HepG2 (cell line): ENCODE data around the gene HP1BP3. TPM values are rescaled to one million over a fixed set of nuclear protein-coding genes. Genes with fewer than 3 reads are reported as not detected.

Experiments
- AGO1 ChIP-seq: fragments of 200-400 bp; formaldehyde crosslinking; IDR thresholded peaks from 2 replicates; pipeline ENCODE4 v1.6.1; 2017; ENCODE audit warnings: mild to moderate bottlenecking, low read depth, low read length, moderate library complexity; ENCODE audit not compliant: poor library complexity, severe bottlenecking
- ARHGAP35 ChIP-seq: sonication (generic); formaldehyde crosslinking; IDR thresholded peaks from 2 replicates; pipeline ENCODE4 v1.9.0; 2022; ENCODE audit warnings: mild to moderate bottlenecking, inconsistent platforms, moderate library complexity, missing genetic modification reagents, borderline replicate concordance
- DNMT1 ChIP-seq: sonication (generic); formaldehyde crosslinking; IDR thresholded peaks from 2 replicates; pipeline ENCODE4 v1.5.1; 2020; ENCODE audit warnings: mild to moderate bottlenecking, missing genetic modification reagents
- HOXA5 ChIP-seq: sonication (generic); formaldehyde crosslinking; IDR thresholded peaks from 2 replicates; pipeline ENCODE4 v1.4.0; 2020; ENCODE audit warnings: missing genetic modification reagents
- KDM1A ChIP-seq: IDR thresholded peaks from 2 replicates; pipeline ENCODE4 v1.6.1; 2016; ENCODE audit warnings: missing compliant biosample characterization
- KDM5B ChIP-seq: sonication (generic); formaldehyde crosslinking; IDR thresholded peaks from 2 replicates; pipeline ENCODE4 v1.4.0; 2020; ENCODE audit warnings: missing genetic modification reagents, mild to moderate bottlenecking, borderline replicate concordance
- PCBP1 ChIP-seq: fragments of 200-400 bp; formaldehyde crosslinking; IDR thresholded peaks from 2 replicates; pipeline ENCODE4 v1.6.1; 2017; ENCODE audit warnings: mild to moderate bottlenecking, low read depth, low read length, borderline replicate concordance
- PRMT3 ChIP-seq: sonication (generic); formaldehyde crosslinking; IDR thresholded peaks from 2 replicates; pipeline ENCODE4 v1.8.1; 2022; ENCODE audit warnings: low read depth, mild to moderate bottlenecking, moderate library complexity, missing genetic modification reagents, borderline replicate concordance
- RBAK ChIP-seq: sonication (generic); formaldehyde crosslinking; IDR thresholded peaks from 2 replicates; pipeline ENCODE4 v1.5.1; 2020; ENCODE audit warnings: mild to moderate bottlenecking, missing genetic modification reagents
- REPIN1 ChIP-seq: sonication (generic); formaldehyde crosslinking; IDR thresholded peaks from 2 replicates; pipeline ENCODE4 v1.8.0; 2022; ENCODE audit warnings: missing genetic modification reagents, low read depth, mild to moderate bottlenecking, borderline replicate concordance
- SRSF9 ChIP-seq: fragments of 200-400 bp; formaldehyde crosslinking; IDR thresholded peaks from 2 replicates; pipeline ENCODE4 v1.6.1; 2018; ENCODE audit warnings: borderline replicate concordance, mild to moderate bottlenecking, low read depth, low read length; ENCODE audit not compliant: insufficient read depth, poor library complexity, severe bottlenecking
- TOPORS ChIP-seq: sonication (generic); formaldehyde crosslinking; IDR thresholded peaks from 2 replicates; pipeline ENCODE4 v1.8.0; 2023; ENCODE audit warnings: mild to moderate bottlenecking, missing genetic modification reagents
- ZBTB26 ChIP-seq: IDR thresholded peaks from 2 replicates; pipeline ENCODE4 v1.6.1; 2016; ENCODE audit warnings: missing compliant biosample characterization, missing genetic modification reagents, borderline replicate concordance
- ZNF44 ChIP-seq: sonication (generic); formaldehyde crosslinking; IDR thresholded peaks from 2 replicates; pipeline ENCODE4 v1.5.1; 2020; ENCODE audit warnings: mild to moderate bottlenecking, missing genetic modification reagents
- ZNF563 ChIP-seq: sonication (generic); formaldehyde crosslinking; IDR thresholded peaks from 2 replicates; pipeline ENCODE4 v1.8.0; 2022; ENCODE audit warnings: mild to moderate bottlenecking, moderate library complexity, missing genetic modification reagents
- ZNF780A ChIP-seq: sonication (generic); formaldehyde crosslinking; IDR thresholded peaks from 2 replicates; pipeline ENCODE4 v1.8.0; 2022; ENCODE audit warnings: mild to moderate bottlenecking, missing genetic modification reagents, moderate library complexity
- polyA plus RNA-seq, 8 experiments: library from polyadenylated mRNA; depleted of rRNA in 3 of 8; stranded (reverse) in 7 of 8; unstranded in 1 of 8; fragments of >200 nt; fragmentation: Illumina TruSeq in 4 of 8; extraction: Trizol in 4 of 8; gene quantifications; 2 replicates each; pipeline versions ENCODE4 v1.2.1 to v1.2.3, GENCODE V29; 2011 to 2016; ENCODE audit warnings: low read depth in 4 of 8, missing spikeins in 1 of 8, mixed read lengths in 1 of 8; ENCODE audit not compliant: insufficient read depth in 1 of 8
- total RNA-seq, 5 experiments: library from RNA; depleted of rRNA; stranded (reverse); fragments of >200 nt; fragmentation: Illumina TruSeq; extraction: Trizol; gene quantifications; 2 replicates each; pipeline ENCODE4 v1.2.3, GENCODE V29; 2016; ENCODE audit warnings: low read depth in 1 of 5
- TF ChIP-seq, protein P1 (sequence below): conservative IDR thresholded peaks from 2 replicates; pipeline ENCODE4 v1.6.1; 2018; ENCODE audit warnings: missing genetic modification reagents
- TF ChIP-seq, protein P2 (sequence below): sonication (generic); formaldehyde crosslinking; IDR thresholded peaks from one replicate; pipeline ENCODE4 v1.5.1; 2020; ENCODE audit warnings: mild to moderate bottlenecking, missing genetic modification reagents; ENCODE audit errors: not compliant biosample characterization

HP1BP3 gene
- total and polyA plus RNA-seq, 2 of the 13 experiments (the other 11 are each of a cell fraction or from before 2014, with no cell fraction given), result 98.5 to 137 TPM

- TF ChIP-seq AGO1 (no peak), PCBP1 (no peak), ARHGAP35 (CRISPR knock-in tag) (peak; percentile 93), KDM1A (CRISPR knock-in tag) (no peak), REPIN1 (CRISPR knock-in tag) (peak; percentile 53; the same call in 1 of the 2 replicates), ZNF780A (CRISPR knock-in tag) (peak; percentile 69; the same call in 1 of the 2 replicates), HOXA5 (no peak), ZNF44 (peak; percentile 92; the same call in 1 of the 2 replicates), SRSF9 (no peak), TOPORS (peak; percentile 48; the same call in 1 of the 2 replicates), DNMT1 (CRISPR knock-in tag) (0 out of 2 replicates have a peak, but pooled peaks have one; percentile 39), KDM5B (CRISPR knock-in tag) (peak; percentile 71; the same call in 1 of the 2 replicates), ZBTB26 (no peak), RBAK (CRISPR knock-in tag) (no peak), PRMT3 (peak; percentile 88), ZNF563 (peak; percentile 76; the same call in 1 of the 2 replicates)
- TF ChIP-seq, protein P1, sequence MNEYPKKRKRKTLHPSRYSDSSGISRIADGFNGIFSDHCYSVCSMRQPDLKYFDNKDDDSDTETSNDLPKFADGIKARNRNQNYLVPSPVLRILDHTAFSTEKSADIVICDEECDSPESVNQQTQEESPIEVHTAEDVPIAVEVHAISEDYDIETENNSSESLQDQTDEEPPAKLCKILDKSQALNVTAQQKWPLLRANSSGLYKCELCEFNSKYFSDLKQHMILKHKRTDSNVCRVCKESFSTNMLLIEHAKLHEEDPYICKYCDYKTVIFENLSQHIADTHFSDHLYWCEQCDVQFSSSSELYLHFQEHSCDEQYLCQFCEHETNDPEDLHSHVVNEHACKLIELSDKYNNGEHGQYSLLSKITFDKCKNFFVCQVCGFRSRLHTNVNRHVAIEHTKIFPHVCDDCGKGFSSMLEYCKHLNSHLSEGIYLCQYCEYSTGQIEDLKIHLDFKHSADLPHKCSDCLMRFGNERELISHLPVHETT (CRISPR knock-in tag), result peak; percentile 75
- TF ChIP-seq, protein P2, sequence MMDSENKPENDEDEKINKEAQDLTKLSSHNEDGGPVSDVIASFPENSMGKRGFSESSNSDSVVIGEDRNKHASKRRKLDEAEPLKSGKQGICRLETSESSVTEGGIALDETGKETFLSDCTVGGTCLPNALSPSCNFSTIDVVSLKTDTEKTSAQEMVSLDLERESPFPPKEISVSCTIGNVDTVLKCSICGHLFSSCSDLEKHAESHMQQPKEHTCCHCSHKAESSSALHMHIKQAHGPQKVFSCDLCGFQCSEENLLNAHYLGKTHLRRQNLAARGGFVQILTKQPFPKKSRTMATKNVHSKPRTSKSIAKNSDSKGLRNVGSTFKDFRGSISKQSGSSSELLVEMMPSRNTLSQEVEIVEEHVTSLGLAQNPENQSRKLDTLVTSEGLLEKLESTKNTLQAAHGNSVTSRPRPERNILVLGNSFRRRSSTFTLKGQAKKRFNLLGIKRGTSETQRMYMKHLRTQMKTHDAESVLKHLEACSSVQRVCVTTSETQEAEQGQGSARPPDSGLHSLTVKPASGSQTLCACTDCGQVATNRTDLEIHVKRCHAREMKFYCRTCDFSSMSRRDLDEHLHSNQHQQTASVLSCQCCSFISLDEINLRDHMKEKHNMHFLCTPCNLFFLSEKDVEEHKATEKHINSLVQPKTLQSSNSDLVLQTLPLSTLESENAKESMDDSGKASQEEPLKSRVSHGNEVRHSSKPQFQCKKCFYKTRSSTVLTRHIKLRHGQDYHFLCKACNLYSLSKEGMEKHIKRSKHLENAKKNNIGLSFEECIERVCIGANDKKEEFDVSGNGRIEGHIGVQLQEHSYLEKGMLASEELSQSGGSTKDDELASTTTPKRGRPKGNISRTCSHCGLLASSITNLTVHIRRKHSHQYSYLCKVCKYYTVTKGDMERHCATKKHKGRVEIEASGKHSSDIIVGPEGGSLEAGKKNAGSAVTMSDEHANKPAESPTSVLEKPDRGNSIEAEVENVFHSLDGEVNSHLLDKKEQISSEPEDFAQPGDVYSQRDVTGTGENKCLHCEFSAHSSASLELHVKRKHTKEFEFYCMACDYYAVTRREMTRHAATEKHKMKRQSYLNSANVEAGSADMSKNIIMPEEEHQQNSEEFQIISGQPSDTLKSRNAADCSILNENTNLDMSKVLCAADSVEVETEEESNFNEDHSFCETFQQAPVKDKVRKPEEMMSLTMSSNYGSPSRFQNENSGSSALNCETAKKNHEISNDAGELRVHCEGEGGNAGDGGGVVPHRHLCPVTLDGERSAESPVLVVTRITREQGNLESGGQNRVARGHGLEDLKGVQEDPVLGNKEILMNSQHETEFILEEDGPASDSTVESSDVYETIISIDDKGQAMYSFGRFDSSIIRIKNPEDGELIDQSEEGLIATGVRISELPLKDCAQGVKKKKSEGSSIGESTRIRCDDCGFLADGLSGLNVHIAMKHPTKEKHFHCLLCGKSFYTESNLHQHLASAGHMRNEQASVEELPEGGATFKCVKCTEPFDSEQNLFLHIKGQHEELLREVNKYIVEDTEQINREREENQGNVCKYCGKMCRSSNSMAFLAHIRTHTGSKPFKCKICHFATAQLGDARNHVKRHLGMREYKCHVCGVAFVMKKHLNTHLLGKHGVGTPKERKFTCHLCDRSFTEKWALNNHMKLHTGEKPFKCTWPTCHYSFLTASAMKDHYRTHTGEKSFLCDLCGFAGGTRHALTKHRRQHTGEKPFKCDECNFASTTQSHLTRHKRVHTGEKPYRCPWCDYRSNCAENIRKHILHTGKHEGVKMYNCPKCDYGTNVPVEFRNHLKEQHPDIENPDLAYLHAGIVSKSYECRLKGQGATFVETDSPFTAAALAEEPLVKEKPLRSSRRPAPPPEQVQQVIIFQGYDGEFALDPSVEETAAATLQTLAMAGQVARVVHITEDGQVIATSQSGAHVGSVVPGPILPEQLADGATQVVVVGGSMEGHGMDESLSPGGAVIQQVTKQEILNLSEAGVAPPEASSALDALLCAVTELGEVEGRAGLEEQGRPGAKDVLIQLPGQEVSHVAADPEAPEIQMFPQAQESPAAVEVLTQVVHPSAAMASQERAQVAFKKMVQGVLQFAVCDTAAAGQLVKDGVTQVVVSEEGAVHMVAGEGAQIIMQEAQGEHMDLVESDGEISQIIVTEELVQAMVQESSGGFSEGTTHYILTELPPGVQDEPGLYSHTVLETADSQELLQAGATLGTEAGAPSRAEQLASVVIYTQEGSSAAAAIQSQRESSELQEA (CRISPR knock-in tag), result peak; percentile 98
These were observed 666 bp downstream of the HP1BP3 start (continued) for GRCh38 chr1:20786253-20787028.
